GM19395 (cell line): ENCODE results near the gene IL4R.
"Not testable (repeated sequence)": the region's sequence is repeated elsewhere in the genome, so short reads cannot be mapped to it uniquely, and the experiment has no call there.

Source experiments
- ATAC-seq: cut with Tn5 transposase; IDR thresholded peaks from one replicate; pipeline ENCODE4 v1.9.1; 2021; ENCODE audit warnings: mild to moderate bottlenecking, moderate library complexity; ENCODE audit not compliant: unreplicated experiment

IL4R gene

DNA sequence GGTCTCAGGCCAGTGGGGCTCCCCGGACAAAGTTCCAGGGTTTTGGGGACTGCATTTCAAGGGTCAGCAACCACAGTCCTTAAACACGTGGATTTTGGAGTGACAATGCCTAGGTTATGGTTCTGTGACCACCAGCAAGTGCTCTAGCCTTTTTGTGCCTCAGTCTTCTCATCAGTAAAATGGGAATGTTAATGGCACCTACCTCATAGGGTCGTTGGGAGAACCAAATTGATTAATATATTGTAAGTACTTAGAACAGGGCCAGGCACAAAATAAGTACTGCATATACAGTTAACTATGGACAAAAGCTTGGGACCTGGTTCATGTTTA, 13.8 kb downstream of the IL4R start:
- no peak for ATAC-seq

DNA sequence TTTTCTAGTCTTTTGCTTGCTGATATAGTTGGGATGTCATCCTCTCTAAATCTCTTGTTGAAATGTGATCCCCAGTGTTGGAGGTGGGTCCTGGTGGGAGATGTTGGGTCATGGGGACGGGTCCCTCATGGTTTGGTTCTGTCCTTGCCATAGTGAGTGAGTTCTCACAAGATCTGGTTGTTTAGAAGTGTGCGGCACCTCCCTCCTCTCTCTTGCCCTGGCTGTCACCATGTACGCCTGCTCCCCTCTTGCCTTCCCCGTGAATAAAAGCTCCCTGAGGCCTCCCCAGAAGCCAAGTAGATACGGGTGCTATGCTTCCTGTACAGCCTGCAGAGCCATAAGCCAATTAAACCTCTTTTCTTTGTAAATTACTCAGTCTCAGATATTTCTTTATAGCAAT, 15.2 kb downstream of the IL4R start:
- no peak for ATAC-seq

- not testable (repeated sequence) for ATAC-seq
Measured at GRCh38 chr16:27329376-27330079, 15.8 kb downstream of the IL4R start.

DNA sequence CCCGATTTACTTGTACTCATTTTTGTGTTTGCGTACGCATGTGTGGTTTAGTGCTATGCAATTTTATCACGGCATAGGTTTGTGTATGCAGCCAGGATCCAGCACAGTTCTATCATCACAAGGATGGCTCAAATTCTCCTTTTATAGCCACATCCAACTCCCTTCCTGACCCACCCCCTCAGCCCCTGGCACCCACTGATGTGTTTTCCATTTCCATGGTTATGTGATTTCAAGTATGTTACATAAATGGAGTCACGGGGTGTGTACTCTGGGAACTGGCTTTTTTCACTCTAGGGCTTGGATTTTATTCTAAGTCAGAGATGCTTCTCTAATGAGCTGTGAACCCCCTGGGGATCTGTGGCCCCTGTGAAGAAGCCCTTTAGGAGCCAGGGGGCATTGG, 16.8 kb downstream of the IL4R start:
- no peak for ATAC-seq

- no peak for ATAC-seq
Measured at GRCh38 chr16:27332105-27332504, 18.3 kb downstream of the IL4R start.

- ATAC-seq: no peak
Measured at GRCh38 chr16:27333104-27333503, 19.3 kb downstream of the IL4R start.

DNA sequence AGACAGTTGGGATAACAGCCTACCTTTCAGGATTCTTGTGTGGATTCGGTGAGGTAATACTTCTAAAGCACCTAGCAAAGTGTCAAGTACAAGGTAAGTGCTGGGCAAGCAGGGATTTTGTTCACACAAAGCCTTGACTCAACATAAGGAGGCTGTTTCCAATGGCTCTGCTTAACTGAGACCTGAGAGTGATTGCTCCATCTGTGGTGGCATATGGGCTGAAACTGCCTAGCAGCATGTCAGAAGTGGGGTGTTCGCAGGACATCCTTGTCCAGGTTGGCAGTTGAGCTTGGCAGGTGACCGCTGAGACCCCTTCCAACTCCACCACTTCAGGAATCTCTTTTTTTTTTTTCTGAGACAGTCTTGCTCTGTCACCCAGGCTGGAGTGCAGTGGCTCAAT, 19.8 kb downstream of the IL4R start:
- no peak for ATAC-seq

DNA sequence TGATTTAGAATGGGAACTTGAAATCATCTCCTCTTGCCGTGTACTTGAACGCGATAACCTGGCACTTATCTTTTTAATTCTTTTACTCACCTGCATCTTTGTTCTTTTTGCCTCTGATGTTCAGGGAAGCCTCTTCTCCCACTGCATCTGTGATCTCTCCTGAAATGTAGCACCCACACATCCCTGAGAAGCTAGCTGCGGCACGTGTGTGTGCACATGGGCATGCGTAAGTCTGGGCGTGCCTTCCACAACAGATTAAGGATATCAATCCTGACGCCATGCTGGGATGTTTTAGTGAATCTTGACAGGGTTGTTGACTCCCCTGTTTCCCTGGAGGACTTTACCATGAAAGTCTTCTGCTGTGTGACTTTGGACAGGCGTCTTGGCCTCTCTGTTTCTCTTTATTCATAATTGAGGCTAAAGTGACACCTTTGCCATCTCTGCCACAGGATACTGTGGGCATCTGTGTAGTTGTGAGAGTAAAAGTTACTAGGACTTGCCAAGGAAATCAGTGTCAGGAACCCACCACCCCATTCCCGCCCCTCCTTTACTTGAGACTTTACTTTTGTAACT, 20.5 kb downstream of the IL4R start:
- ATAC-seq: no peak

DNA sequence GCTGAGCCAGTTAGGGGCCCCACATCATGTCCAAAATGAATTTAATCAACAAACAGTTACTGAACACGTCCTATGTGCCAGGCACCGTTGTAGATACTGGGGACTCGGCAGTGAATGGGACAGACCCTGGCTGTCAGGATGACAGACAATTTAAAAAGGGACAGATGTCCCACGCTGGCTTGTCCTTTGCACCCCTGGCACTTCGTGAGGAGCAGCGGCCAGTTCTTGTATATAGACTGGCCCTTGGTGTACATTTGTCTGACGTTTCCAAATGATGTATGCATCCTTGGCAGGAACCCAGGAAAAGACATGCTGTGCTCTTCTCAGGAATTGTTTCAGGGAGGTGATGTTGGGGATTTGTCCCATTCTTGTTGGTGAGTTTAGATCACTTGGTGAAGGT, 21.1 kb downstream of the IL4R start:
- no peak for ATAC-seq

GRCh38 chr16:27335349-27336053, 21.7 kb downstream of the IL4R start:
- no peak for ATAC-seq

GRCh38 chr16:27337024-27337423, 23.2 kb downstream of the IL4R start:
- ATAC-seq: no peak

DNA sequence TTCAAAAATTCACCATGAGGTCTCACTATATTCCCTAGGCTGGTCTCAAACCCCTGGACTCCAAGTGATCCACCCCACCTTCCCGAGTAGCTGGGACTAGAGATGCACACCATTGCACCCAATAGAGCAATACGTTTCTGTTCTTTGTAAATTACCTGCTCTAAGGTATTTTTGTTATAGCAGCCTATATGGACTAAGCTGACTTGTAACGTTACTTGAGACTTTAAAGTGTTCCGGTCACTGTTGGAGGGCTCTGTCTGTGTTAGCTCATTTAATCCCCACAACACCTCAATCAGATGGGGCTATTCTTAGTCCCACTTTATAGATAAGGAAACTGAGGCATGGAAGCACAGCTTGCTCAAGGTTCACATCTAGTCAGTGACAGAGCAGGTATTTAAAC, 25.4 kb downstream of the IL4R start:
- ATAC-seq: no peak

- no peak for ATAC-seq
Measured at GRCh38 chr16:27340654-27341053, 26.9 kb downstream of the IL4R start.

GRCh38 chr16:27341549-27341948, 27.8 kb downstream of the IL4R start:
- no peak for ATAC-seq

DNA sequence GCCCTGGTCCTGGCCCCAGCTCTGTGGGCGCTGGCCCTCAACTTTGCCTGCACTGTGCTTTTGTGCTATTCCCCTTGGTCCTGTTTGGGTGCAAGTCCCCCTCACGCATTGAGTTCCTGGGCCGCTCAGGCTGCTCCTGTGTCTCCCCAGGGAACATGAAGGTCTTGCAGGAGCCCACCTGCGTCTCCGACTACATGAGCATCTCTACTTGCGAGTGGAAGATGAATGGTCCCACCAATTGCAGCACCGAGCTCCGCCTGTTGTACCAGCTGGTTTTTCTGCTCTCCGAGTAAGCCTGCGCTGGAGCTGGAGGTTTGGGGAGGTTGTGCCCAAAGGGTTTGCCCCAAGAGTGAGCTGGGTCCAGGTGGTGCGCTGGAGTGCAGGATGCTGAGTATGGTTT, 28.2 kb downstream of the IL4R start:
- no peak for ATAC-seq

DNA sequence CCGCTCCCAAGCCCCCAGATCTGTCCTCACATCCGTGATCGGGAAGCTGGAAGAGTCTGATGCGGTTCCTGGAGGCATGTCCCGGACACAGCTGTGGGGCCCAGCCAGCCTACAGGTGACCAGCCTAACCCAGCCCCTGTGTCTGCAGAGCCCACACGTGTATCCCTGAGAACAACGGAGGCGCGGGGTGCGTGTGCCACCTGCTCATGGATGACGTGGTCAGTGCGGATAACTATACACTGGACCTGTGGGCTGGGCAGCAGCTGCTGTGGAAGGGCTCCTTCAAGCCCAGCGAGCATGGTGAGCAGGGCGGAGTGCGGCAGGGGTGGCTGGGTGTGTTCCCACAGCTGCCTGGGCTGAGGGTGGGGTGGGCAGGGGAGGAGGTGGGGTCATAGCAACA, 30.9 kb downstream of the IL4R start:
- no peak for ATAC-seq

DNA sequence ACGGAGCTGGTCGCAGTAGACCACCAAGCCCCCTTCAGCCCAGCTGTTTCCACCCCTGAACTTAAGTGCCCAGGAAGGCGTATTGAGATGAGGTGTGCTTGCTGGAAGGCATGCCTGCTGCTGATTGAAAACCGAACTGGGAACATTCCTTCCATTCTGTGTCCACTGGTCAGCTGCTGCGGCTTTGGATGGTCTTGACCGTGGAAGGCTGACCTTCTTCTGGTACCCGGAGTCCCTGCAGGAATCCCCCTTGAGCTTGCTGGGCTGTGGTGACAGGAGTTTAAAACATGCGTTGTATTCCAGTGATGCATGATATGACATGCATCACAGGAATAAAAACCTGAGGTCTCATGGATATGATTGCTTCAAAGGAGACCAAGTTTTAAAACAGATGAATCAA, 31.4 kb downstream of the IL4R start:
- ATAC-seq: no peak

DNA sequence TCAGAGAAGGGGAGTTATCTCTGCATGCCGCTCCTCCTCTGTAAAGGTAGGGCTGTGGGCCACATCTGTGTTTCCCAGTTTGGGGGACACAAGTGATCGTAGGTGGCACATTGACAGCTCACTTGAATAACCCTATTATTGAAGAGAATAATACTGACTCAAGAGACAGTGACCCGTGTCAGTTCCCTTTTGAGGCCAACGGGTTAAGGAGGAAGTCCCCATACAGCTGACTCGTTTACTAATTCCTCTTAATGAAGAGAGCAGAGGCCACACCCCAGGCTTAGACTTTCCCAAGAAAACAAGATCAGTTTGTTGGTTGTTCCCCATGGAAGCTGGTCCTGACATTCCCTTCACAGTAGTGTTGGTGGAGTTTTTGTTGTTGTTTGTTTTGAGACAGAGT, 33.0 kb downstream of the IL4R start:
- no peak for ATAC-seq

GRCh38 chr16:27347930-27348685, 34.3 kb downstream of the IL4R start:
- ATAC-seq: no peak

- no peak for ATAC-seq
Measured at GRCh38 chr16:27349276-27349675, 35.5 kb downstream of the IL4R start.

GRCh38 chr16:27350006-27350405, 36.2 kb downstream of the IL4R start:
- ATAC-seq: no peak

- no peak for ATAC-seq
Measured at GRCh38 chr16:27351989-27352388, 38.2 kb downstream of the IL4R start.
